ENCODE results near the gene SKI. TPM values are rescaled to one million over a fixed set of nuclear protein-coding genes. Genes with fewer than 3 reads are reported as not detected.
A peak's percentile ranks its signal among the peaks of the same experiment; 100 is the strongest.

The SKI gene
- total RNA-seq, 6 donors from 2014 or later = 57.3 to 108 (median 96.9) TPM

DNA sequence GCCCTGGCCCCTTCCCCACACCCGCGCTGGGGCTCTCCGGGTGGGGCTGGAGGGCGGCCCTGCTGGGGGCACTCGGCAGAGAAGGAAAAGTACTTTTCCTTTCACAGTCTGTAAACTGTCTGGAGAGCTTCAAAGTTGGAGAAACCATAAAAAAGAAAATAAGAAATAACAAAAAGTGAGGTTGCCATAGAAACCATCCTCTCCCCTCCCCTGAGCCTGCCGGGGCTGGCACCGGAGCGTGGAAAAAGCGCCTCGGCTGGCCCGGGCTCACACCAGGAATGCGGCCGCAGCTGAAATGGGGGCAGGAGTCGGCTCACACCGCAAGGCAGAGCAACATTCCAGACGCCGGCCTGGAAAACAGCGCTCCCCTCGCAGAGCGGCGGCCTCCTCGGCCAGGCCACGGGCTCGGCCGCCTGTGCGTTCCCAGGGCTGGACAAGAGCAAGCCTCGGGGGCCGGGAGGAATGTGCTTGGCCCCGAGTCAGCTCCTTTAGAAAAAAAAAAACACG, 94.0 kb downstream of the SKI start:
- Histone ChIP-seq H3K4me1 (peaks cover 13 to 25% (median 17%) of the 10 kb centered on the region in 4 donors), H3K4me3 (peak overlapping the region in 2 of 4 donors; percentile 2 to 14), H3K36me3 (no peaks in the 10 kb centered on the region), H3K27ac (peak overlapping the region; percentile 69 to 77 (median 72)), H3K9me3 (no peaks in the 10 kb centered on the region), H3K27me3 (no peaks in the 10 kb centered on the region)
- WGBS, 2 donors = 7 to 15% methylated on average over 15 to 25 of the region's 30 CpGs
- DNase-seq (peak; percentile 54 to 92), ATAC-seq (ENCODE audit: low FRiP score in 2 of 2) (peak; percentile 73 to 87)
- TF ChIP-seq, protein P1, sequence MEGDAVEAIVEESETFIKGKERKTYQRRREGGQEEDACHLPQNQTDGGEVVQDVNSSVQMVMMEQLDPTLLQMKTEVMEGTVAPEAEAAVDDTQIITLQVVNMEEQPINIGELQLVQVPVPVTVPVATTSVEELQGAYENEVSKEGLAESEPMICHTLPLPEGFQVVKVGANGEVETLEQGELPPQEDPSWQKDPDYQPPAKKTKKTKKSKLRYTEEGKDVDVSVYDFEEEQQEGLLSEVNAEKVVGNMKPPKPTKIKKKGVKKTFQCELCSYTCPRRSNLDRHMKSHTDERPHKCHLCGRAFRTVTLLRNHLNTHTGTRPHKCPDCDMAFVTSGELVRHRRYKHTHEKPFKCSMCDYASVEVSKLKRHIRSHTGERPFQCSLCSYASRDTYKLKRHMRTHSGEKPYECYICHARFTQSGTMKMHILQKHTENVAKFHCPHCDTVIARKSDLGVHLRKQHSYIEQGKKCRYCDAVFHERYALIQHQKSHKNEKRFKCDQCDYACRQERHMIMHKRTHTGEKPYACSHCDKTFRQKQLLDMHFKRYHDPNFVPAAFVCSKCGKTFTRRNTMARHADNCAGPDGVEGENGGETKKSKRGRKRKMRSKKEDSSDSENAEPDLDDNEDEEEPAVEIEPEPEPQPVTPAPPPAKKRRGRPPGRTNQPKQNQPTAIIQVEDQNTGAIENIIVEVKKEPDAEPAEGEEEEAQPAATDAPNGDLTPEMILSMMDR (IDR thresholded peaks at IDR 0.05) = peak in 1 of 6 experiments; percentile 17
- peak in 1 of 2 donors; percentile 7 for TF ChIP-seq POLR2AphosphoS5 (IDR thresholded peaks at IDR 0.05)
- no peak for TF ChIP-seq EP300 (IDR thresholded peaks at IDR 0.05)

DNA sequence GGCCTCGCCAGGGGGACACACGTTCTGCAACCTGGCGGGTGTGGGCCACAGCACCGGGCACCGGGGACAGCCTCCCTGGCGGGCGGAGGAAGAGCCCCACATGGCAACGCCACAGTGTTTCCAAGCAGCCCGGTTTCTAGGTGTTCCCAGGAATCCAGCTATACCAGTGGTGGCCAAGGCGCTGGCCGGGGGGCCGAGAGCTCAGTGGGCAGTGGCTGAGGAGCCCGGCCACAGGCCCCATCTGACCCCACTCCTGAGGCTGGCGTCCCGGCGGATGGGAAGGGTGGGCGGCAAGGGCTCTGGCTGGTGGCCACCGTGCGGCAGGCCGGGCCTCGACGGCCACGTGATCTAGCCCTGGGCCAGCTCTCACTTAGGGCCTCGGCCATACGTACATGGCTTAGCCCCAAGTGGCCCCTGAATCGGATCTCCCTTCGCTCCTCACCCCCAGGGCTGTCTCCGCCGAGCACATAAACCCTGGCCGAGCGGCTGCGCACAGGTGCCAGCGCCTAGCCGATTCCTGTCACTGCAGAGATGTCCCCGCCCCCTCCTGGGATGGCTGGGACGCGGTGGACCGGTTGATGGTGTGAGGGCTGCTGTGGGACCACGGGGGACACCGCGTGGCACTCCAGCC, 94.6 kb downstream of the SKI start:
- TF ChIP-seq, protein P1 (IDR thresholded peaks at IDR 0.05) = peak in 1 of 6 experiments; percentile 8
- TF ChIP-seq POLR2A (IDR thresholded peaks at IDR 0.05) = no peak
- no peaks in the 10 kb centered on the region for H3K9me3 ChIP-seq
- peak in 1 of 2 donors; percentile 89 for DNase-seq
- peak overlapping the region in 2 of 4 donors; percentile 2 to 14 for H3K4me3 ChIP-seq
- peak; percentile 70 to 83 for ATAC-seq (ENCODE audit: low FRiP score in 2 of 2)
- H3K27ac ChIP-seq = peak overlapping the region; percentile 69 to 77 (median 72)
- H3K27me3 ChIP-seq = no peaks in the 10 kb centered on the region
- H3K36me3 ChIP-seq = no peaks in the 10 kb centered on the region
- H3K4me1 ChIP-seq = peaks cover 13 to 25% (median 17%) of the 10 kb centered on the region in 4 donors
- 46 to 68% methylated on average over 15 to 21 of the region's 41 CpGs for WGBS, 2 donors

DNA sequence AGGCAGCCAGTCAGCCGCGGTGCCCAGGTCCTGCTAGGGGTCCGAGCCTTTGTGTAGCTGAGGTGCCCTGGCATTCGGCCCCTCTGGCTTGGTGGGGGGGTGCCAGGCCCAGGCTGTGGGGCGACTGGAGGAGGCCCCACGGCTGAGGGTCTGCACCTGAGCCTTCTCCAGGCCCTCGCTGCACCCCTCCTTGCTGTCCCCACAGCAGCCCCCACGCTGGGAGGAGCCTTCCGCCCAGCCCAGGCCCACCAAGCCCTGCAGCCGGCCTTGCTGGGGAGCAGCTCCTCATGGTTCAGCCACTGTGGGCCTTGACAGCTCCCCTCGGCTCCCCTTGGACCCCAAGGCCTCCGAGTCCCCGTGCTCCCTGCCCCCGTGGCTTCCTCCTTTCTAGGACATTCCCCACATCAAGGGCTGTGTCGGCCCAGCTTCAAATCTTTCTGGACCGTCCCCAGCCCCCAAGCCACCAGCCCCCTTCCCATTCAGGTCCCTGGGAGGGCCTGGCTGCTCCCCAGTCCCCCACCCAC, 95.4 kb downstream of the SKI start:
- peak overlapping the region in 1 of 4 donors; percentile 69 for H3K27ac ChIP-seq
- 87% methylated on average over 3 to 11 of the region's 16 CpGs for WGBS, 2 donors

DNA sequence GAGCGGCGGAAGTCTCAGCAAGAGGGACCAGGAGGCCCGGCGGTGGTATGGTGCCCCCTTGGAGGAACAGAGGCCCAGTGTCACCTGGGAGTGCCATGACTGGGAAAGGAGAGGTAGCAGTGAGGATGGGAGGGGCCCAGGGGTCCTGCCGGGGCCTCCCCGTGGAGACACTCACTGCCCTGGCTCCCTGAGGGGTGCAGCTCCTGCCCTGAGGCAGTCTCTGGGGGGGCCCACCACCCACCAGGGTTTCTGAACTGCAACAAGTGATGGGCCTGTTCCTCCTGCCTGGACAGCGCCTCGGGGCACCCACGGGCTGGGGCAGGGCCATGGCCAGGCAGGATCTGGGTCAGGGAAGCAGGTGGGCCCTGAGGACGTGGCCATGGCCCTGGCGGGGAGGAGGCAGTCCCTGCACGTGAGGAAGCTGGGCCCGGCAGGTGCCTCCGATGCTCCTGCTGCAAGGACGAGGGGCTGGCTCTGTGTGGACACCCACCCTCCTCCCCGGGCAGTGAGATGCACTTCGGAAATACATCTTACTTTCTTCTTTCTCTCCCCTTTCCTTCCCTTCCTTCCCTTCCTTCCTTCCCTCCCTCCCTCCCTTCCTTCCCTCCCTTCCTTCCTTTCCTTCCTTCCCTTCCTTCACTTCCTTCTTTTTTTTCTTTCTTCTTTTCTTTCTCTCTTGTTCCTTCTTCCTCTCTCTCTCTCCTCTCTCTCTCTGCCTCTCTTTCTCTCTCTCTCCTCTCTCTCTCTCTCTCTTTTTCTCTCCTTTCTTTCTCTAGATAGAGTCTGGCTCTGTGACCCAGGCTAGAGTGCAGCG, 96.6 kb downstream of the SKI start:
- ATAC-seq (ENCODE audit: low FRiP score in 2 of 2) (no peak), DNase-seq (no peak)
- WGBS, 2 donors = 84 to 87% methylated on average over 11 to 12 of the region's 18 CpGs

More for the DNA sequence above, 95.4 kb downstream of the SKI start:
- no peak overlapping the region for H3K4me3 ChIP-seq
- no peaks in the 10 kb centered on the region for H3K9me3 ChIP-seq
- no peaks in the 10 kb centered on the region for H3K27me3 ChIP-seq
- DNase-seq (no peak), ATAC-seq (ENCODE audit: low FRiP score in 2 of 2) (no peak)
- no peak for TF ChIP-seq POLR2A (IDR thresholded peaks at IDR 0.05)
- TF ChIP-seq POLR2AphosphoS5 (IDR thresholded peaks at IDR 0.05) = no peak
- TF ChIP-seq, protein P1 (IDR thresholded peaks at IDR 0.05) = no peak
- TF ChIP-seq EP300 (IDR thresholded peaks at IDR 0.05) = no peak
- H3K4me1 ChIP-seq = peaks cover 13 to 25% (median 17%) of the 10 kb centered on the region in 4 donors
- H3K36me3 ChIP-seq = no peaks in the 10 kb centered on the region

More for the DNA sequence above, 96.6 kb downstream of the SKI start:
- Histone ChIP-seq H3K27ac (no peak overlapping the region), H3K4me1 (peaks cover 13 to 25% (median 17%) of the 10 kb centered on the region in 4 donors), H3K27me3 (no peaks in the 10 kb centered on the region), H3K9me3 (no peaks in the 10 kb centered on the region), H3K4me3 (no peak overlapping the region), H3K36me3 (no peaks in the 10 kb centered on the region)
- TF ChIP-seq POLR2AphosphoS5 (IDR thresholded peaks at IDR 0.05) = no peak
- TF ChIP-seq, protein P1 (IDR thresholded peaks at IDR 0.05) = no peak
- no peak for TF ChIP-seq POLR2A (IDR thresholded peaks at IDR 0.05)
- no peak for TF ChIP-seq EP300 (IDR thresholded peaks at IDR 0.05)

All from upper lobe of left lung (tissue), 6 donors.